Hypothalamus (tissue), 51 donors: ENCODE data around the gene ADAMTS16.
A peak's percentile ranks its signal among the peaks of the same experiment; 100 is the strongest.

Source experiments
- DNase-seq, 51 donors: peaks; one replicate each; lab custom pipeline; 2025; lab: John Stamatoyannopoulos, UW

Gene ADAMTS16

GRCh38 chr5:5220901-5221631, 80.9 kb downstream of the ADAMTS16 start:
- DNase-seq, result no peak

DNA sequence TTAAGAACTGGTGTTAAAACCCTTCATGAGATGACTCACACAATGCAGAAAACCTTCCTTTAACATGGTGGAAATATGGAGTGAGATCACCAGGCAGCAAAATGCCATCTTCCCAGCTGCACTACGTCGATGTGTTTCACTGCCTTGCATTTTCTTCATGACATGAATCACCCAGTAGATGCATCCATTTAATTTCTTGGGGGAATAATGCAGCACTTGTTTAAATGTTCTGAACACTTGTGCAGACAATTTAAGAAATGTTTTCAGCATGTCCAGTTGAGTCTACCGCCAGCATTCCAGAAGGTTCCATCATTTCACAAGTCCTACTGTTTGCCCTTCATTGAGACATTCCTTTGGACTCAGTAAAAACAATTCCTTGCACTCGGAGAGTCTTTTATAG, 81.6 kb downstream of the ADAMTS16 start:
- DNase-seq, result no peak

- DNase-seq, result no peak
Measured at GRCh38 chr5:5231576-5231975, 91.4 kb downstream of the ADAMTS16 start.

- DNase-seq, result no peak
Measured at GRCh38 chr5:5234912-5235311, 94.8 kb downstream of the ADAMTS16 start.

DNA sequence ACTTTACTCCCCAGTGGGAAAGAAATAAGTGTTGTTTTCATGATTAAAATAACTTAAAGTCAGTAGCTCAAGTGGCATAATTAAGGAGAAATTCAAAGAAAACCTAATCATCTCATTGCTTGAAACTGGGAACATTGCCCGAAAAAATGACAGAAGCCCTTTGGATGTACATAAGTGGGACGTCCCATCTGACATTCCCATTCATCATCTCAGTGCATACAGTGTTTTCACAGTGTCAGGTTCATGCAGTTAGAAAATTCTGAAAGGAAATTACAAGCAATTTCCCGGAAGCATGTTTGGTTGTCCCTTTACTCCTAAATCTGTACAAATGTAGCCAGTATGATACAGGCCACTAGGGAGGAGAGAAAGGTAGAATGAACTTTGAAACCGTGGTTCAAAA, 95.6 kb downstream of the ADAMTS16 start:
- DNase-seq, result no peak

- no peak for DNase-seq
Measured at GRCh38 chr5:5239191-5239590, 99.1 kb downstream of the ADAMTS16 start.

DNA sequence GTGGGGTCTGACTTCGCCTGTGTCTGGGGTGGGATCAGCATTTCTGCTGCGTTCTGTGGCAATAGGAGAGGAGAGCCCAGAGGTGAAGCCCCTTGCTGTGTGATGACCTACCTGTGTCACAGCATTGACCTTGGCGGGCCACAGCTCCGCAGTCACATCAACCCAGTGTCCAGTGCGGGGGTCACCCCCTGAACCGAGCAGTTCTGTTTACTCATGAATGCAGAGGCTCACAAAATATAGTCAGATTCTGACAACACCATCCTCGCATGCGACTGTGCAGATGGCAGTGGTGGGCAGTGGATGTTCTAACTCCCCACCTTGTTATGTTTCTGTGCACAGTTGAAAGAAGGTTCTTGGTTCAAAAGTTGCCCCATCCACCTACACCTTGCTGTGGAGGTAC, 100.1 kb downstream of the ADAMTS16 start:
- DNase-seq, result no peak

DNA sequence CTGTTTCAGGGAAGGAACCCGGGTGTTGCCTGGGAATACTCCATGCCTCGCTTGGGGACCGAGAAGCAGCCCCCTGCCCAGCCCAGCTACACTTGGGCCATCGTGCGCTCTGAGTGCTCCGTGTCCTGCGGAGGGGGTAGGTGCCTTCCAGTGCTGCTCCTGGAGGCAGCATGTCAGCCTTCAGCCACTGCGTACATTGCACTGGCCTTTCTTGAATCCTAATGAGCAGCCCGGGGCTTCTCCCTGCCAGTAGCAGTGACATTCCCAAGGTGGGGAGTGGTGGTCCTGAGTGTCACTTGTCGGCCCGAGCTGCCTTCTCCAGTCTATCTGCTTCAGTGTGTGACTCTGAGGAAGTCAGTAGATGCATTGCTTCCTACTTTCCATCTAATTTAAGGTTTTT, 101.9 kb downstream of the ADAMTS16 start:
- no peak for DNase-seq

DNA sequence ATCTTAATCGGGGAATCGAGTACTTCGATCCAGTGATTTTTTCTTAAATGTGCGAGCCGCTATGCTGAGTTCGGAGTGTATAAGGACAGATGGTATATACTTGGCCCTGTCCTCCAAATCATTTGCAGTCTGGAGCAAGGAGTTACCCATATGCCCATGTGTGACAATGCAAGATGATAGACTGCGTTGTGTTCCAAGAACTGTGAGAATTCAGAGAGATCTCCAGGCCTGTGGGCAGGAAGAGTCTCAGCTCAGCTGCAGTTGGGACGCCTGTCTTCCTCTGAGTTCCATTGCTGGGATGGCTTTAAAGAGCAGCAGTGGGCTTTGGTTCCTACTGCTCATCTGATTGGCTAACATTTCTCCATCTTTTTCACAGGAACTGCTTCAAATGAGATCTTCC, 106.6 kb downstream of the ADAMTS16 start:
- peak in 1 of 51 donors; percentile 10 for DNase-seq

DNA sequence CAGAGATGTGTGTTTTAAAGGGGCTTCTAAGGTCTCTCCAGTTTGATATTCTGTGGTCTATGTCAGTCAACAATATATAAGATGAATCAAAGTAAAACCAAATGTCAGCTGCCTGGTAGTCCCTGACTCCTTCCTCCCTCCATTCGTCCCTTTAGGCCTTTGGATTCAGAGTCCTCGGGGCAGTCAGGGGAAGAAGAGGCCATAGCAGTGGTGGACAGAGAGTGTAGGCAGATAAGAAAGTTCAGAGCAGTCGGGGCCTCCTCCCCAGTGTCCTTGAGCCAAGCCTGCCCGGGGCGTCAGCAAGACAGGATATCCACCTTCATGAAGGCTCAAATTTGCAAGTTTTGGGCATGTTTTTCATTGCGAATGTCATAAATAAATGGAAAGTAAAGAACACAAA, 110.6 kb downstream of the ADAMTS16 start:
- no peak for DNase-seq

DNA sequence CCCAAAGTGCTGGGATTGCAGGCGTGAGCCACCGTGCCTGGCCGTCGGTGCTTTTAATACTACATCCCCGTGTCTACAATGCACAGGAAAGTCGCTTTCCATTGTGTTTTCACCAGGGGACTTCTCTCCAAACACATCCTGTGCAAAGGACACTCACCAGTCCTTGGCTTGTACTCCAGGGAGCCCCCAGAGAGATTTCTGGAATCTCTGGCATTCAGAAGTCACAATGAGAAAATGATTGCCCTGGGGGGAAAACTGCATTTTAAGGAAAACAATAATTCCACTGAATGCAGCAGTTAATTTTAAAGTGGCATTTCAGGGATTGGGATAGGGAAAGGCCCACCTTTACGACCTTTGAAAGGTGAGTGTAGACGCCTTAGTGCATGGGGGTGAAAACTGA, 112.0 kb downstream of the ADAMTS16 start:
- no peak for DNase-seq

GRCh38 chr5:5257353-5257752, 117.2 kb downstream of the ADAMTS16 start:
- DNase-seq, result no peak

- DNase-seq, result no peak
Measured at GRCh38 chr5:5258564-5258963, 118.4 kb downstream of the ADAMTS16 start.

DNA sequence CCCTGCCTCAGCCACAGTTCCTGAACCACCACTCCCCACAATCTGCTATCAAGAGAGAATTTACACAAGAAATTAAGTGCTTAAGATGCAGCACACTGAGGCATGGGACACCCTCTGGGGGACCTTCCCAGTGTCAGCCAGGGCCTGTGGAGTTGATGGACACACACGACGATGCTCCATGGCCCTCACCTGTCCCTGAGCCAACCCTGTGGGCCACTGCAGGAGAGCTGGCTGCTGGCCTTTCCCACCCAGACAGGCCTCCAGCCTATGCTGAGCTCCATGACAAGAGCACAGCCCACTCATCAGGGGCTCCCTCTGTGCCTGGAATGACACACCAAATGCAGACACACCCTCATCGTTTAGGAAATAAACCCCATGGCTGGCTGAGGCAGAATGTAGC, 124.6 kb downstream of the ADAMTS16 start:
- no peak for DNase-seq

GRCh38 chr5:5266297-5266696, 126.2 kb downstream of the ADAMTS16 start:
- DNase-seq, result no peak

GRCh38 chr5:5270161-5270560, 130.0 kb downstream of the ADAMTS16 start:
- no peak for DNase-seq

DNA sequence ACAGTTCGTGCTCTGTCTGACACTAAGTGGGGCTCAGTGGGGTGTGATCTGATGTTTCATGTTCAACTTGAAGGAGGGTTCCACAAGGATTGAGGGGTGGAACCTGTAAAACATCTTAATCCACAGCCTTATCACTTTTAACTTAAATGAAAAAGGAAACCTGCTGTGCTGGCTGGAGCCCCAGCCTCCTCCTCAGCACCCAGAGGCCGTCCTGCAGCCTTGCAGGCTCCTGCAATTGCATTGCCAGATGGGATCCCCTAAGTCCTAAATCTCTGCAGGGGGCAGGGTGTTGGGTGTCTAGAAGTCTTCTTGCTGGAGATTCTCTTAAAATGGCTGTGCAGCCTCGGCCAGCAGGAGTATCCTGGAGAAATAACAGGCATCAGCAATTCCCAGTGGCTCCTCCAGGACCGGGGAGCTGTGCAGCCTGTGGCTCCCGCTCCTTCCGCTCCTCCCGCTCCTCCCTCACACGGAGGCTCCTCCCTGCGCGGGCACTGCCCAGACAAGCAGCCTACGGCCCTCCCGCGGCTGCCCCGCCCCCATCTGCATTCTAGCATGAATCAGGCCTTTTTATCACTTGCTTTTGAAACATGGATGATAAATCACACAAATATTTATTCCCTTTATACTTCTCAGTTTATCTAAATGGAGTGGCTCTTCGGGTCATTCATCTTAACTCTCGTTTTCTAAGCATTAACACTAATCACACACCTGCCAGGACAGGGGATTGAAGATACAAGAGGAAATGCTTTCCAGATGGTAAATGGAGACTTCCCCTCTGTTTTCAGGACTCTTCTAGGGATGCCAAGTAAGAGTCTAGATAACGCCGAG, 131.0 kb downstream of the ADAMTS16 start:
- peak in 37 of 51 donors; percentile 4 to 64 (median 35) for DNase-seq

DNA sequence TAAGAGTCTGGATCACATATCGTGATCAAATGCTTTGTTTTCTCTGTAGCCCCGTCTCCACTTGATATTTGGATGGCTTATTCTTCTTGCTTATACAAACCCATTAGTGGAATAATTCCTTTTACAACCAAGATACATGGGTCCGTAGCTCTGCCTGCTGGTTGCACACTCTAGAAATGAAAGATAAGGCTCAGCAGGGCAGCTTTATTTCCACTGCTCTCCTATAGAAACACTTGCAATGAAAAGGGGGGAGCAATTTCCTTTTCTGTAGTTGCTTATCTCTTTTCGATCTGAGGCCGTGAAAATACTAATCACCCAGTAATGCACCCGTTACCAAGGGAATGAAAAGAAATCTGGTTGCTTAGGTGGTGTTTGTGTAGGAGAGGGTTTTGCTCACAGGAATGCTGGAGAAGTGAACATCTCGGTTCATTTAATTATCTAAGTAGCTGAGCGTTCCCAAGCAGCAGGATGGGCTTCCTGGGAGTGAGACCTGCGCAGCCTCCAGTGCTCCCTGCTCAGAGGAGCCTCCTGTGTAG, 131.7 kb downstream of the ADAMTS16 start:
- DNase-seq, result peak in 2 of 51 donors; percentile 25 to 64

- no peak for DNase-seq
Measured at GRCh38 chr5:5273398-5273797, 133.3 kb downstream of the ADAMTS16 start.

DNA sequence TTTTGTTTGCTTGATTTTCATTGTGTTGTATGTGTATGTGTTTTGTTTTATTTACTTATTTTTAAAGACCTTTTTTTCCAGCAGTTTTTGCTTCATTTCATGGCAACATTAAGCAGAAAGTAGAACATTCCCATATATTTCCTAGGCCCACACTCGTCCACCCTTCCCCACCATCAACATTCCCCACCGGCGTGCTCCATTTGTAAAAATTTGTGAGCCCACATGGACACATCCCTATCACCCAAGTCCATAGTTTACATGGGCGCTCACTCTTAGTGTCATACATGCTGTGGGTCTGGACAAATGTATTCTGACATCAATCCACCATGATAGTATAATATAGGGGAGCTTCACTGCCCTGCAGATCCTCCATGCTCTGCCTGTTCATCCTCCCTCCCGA, 133.8 kb downstream of the ADAMTS16 start:
- DNase-seq, result no peak

- DNase-seq, result no peak
Measured at GRCh38 chr5:5275211-5275610, 135.1 kb downstream of the ADAMTS16 start.

DNA sequence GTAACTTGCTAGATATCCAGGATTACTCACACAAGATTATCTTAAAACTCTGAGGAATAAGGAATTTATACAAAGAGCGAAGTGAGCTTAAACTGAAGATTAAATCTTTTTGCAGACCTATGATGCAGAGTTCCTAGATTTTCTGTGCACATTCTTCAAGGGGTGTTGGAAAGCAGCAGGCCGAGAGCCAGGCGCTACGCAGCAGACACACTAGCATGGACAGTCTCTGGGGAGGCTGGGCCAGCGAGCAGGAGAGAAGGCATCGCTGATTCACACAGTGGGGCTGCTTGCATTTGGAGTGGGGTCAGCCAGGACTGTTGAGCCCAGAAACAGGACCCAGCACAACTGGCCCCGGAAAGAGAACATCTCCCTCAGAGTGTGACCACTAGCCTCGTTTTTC, 136.3 kb downstream of the ADAMTS16 start:
- DNase-seq, result no peak
